Stimulated activated CD8-positive, alpha-beta memory T cell treated with anti-CD3 and anti-CD28 coated beads, Interleukin-4, amount 100 ng/mL, for 48 hours (primary cell): Measurements from ENCODE around the gene SETD7.
A peak's percentile ranks its signal among the peaks of the same experiment; 100 is the strongest.

Experiments
- DNase-seq: peaks from one replicate; pipeline ENCODE4 v3.0.0-alpha.2; 2020

SETD7 gene

DNA sequence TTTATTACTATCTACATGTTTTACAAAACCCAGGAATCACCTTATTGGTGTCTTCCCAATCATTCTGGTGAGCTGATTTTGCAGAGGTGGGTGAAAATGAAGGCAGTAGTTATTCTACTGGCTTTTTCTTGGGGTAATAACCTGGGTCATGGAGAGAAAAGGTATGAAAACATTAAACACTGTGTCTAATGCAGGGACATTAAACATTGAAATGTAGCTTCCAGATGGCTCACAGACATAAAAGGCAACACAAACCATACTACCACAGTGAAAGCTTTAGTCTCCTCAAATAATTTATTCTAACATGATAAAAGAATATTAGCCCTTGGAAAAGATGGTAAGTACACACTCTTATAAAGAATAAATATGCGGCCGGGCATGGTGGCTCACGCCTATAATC lies 8.0 kb downstream of the SETD7 start:
- no peak for DNase-seq

DNA sequence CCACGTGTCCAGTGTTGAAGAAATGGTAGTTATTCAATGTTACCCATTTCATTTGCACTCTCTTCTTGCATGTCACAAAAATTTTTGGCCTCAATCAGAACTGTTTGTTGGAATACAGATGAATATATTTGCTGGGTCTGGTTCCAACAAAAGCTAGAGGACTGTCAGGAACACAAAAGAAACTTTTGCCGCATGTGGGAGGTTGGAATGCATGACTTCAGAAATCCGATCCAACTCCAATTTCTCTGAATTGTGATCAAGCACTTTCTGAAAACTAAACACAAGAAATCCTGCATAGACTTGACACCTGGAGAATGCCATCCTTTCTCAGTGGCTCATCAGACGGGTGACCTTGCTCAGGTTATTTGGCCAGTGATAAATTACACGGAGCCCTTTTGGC lies 15.4 kb downstream of the SETD7 start:
- DNase-seq: no peak

DNA sequence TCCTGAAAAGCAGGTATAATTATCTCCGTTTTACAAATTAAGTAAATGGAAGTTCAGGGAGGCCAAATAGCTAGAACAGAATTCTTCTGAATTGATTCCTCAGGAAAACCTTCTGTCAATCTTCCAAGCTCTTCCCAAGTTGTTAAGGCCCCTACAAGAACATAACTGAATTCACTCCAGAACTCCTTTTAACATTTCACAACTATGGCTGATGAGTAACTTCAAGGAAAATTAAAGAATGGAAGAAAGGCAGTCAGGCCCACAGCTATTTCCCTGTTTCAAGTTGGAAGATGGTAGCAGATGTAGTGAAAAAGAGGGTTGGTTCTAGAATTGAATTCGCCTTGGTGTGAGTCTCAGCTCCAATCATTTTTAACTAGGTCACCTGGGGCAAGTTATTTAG lies 15.9 kb downstream of the SETD7 start:
- no peak for DNase-seq

DNA sequence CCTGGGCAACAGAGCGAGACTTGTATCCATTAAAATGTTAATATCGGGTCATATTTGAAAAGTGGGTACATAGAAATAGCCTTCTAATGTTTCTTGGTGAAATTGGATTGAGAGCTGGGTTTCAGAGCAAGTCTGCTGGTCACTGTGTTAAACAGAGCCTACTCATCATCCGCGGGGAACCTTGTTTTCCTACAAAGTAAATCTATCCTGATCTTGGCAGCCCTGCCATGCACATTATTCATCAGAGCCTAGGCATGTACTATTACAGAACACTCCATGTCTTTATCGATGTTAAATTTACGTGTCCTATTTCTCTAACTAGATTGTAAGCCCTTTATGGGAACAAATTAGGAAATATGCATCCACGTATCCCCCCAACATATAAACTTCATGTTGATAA lies 18.7 kb downstream of the SETD7 start:
- no peak for DNase-seq

DNA sequence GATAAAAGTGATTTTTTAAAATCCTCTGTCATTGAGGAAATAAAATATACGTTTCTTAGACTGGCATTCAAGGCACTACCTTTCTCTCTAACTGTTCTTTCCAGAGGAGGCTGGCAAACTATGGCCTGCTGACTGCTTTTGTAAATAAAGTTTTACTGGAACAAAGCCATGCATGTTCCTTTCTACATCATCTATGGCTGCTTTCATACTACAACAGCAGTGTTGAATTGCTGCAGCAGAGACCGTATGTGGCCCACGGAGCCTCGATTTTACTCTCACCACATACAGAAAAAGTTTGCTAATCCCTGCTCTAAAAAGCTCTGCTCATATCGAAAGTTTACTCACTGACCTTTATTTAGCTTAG lies 20.2 kb downstream of the SETD7 start:
- no peak for DNase-seq

DNA sequence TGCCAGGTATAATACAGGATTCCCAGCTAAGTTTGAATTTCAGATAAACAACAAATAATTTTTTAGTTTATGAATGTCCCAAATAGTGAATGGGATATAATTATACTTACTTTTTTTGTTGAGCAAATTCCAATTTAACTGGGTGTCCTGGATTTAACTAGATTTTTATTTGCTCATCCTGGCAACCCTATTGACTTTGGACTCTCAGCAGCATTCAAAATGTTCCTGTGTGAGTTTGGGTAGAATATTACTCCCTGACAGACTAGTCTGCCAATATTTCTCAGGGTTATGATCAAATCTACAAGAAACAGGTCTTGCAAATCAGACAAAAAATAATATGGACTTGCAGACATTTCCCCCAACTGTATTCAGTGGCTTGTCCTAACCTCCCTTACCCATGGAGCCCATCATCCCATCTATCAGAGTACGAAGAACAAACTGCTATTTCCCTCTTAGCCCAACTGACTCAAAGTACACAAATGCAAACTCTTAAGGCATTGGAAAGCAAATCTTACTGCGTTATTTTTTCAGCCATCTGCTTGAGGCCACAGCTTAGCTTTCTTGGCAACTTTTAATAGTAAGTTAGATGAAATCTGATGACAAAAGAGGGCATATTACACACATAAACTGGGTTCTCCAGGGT lies 20.7 kb downstream of the SETD7 start:
- DNase-seq: no peak

DNA sequence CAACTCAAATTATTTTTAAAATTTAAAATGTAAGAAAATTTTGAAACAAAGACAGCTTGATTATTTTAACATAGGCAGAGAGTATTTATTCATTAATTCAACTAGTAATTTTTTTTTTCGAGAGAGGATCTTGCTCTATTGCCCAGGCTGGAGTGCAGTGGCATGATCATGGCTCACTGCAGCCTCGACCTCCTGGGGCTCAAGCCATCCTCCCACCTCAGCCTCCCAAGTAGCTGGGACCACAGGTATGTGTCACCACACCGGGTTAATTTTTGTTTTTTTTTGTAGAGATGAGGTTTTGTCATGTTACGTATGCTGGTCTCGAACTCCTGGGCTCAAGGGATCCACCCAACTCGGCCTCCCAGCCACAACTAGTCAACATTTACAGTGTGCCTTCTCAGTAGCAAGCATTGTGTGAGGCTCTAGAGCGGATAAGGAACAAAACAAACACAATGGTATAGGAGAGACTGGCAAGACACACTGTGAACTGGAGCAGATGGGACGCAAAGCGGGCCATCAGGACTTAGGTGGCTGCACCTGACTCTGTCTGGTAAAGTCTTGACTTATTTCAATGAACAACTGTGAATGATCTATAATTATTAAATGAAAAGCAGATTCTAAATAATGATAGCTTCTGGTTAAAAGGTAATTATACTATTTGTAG lies 21.6 kb downstream of the SETD7 start:
- no peak for DNase-seq

DNA sequence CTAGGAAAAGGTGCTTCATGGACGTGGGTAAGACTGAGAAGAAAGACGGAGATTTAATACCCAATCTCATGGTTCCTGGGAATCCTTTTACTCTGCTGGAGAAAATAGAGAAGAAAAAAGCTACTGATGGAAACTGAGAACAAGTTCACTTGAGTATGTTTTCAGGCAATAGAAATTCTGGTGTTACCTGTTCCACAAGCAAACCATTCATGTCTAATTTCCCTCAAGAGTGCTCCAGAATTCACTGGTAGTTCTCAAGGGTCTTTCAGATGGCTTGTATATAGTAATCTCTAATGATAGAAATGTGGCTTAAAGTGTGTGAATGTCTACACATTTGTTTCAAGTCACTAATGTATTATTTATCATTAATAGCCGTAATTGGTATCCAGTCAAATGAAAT lies 22.5 kb downstream of the SETD7 start:
- DNase-seq: no peak

DNA sequence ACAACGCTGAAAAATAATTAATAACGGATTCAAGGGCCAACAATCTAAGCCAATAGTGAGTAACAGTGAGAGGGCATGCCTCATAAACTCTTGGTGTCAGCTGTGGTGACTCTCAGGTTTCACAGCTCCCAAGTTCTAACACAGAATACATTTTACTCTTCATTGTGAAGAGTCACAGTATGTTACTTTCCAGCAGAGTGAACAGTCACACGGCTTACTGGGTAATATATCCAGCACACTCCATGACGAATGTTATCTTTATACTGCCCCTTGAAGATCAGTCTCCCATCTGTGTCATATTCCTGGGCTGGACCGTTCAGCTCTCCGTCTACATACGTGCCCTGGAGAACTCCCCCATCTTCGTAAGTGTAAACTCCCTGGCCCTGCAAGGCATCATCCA lies 23.1 kb downstream of the SETD7 start:
- DNase-seq: no peak

DNA sequence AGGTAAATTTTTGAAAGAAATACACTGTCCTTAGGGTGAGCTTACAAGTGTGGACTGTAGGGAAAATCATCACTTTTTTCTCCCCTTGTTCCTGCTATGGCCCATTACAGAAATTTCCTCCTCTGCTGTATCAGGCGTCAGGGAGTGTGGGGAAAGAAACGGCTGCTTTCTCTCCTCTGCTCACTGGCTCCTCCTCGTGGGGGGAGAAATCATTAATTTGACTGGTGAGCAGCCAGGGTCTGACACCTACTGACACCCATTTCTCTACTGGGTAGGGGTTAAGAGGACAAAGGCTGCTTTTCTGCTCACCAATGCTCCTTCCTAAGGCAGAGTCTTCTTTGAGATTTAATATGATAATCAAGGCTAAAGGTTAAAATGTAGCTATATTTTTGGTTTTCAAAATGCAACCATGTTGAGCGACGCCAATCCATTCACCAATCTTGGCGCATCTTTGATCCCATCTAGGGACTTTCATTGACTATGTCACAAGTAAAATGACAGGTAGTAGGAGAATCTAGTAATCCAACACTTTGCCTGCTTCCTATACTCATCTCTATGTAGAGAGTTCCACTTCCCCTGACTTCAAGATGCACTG lies 25.1 kb downstream of the SETD7 start:
- peak; percentile 70 for DNase-seq

DNA sequence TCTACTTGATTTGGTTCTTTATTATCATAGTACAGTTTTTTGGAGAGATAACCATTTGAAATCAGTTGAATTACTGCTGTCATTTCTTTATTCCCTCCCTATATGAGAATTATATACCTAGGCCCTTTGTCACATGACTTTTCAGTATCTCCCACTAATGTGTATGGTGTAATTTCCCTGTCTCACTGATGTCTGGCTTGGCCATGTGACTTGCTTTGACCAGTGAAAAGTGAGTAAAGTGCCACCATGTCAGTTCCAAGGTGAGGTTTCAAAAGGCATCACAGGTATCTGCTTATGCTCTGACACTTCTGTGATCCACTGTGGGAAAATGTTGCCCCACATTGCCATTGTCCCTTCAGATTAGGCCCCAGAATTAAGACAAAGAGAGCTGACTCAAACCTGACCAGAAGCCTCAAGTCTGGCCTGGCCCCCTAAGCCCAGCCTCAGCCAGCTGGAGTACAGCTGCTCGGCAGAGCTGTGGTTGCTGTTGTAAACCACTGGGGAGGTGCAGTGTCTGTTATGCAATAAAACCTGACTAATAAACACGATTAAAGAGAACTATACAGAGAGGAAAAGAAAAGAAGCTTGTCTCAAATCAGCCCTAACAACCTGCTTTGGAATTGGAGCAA lies 27.5 kb downstream of the SETD7 start:
- no peak for DNase-seq

DNA sequence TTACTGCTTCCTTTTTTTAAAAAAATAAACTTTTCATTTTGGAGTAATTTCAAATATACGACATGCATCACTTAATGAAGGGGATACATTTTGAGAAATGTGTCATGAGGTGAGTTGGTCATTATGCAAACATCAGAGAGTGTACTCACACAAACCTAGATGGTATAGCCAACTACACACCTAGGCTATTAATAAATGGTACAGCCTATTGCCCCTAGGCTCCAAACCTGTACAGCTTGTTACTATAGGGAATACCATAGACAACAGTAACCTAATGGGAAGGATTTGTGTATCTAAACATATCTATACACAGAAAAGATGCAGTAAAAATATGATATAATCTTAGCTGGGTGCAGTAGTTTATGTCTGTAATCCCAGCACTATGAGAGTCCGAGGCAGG lies 29.1 kb downstream of the SETD7 start:
- no peak for DNase-seq

DNA sequence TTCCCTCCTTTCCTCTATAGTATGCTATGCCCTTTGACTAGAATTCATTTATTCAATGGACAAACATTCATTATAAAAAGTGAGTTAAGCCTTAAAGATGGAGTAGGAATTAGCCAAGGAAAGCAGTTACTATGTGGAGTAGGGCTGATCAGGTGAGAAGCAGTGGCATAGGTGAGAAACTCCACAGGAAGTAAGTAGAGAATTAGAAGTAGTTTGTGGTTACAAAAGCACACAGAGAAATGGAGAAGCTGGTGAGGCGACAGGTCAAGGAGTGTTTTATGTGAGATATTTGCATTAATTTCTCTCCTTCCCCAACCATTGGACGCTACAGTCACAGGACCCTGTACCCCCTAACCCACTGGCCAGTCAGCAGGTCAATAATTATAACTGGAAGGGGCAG lies 30.6 kb downstream of the SETD7 start:
- no peak for DNase-seq

DNA sequence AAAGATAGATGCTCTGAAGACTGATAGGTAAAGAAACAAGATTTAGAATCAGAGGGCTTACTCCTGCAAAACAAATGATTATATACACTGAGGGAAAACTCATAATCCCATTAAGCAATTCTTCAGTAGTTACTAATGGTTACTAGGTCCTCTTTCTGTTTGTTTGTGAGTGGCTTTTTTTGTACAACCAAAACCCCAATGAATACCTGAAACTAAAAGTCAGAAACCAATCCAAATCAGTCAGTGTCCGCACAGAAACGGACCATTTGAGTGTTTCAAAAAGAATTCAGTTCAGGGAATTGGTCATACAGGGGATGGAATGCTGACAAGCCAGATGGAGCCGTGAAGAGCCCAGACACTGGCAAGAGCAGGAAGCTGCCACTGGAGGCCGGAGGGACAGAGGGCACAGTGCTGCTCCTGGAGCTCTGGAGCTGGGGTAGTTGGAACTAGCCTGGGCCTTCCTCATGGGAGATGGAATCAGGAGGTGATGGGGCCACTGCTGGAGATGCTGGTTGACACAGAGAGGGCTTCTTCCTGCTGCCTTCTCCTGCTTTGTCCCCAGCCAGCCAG lies 31.9 kb downstream of the SETD7 start:
- no peak for DNase-seq

DNA sequence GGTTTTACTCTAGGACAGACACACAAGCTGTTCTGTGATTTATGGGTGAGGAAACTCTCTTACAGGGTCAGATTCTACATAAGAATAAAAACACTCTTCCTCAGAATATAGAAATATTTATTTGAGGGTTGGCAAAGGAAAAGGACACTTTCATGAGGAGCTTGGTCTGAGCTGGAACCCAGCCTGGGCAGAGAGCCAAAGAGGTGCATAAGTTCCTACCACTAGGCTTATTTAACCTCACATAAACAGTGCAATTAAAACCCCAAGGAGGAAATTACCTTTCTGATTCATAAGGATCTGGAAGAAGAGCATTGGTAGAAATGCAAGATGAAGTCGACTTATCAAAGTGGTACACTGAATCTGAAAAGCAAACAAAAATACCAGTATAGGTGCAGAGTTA lies 32.9 kb downstream of the SETD7 start:
- DNase-seq: no peak

DNA sequence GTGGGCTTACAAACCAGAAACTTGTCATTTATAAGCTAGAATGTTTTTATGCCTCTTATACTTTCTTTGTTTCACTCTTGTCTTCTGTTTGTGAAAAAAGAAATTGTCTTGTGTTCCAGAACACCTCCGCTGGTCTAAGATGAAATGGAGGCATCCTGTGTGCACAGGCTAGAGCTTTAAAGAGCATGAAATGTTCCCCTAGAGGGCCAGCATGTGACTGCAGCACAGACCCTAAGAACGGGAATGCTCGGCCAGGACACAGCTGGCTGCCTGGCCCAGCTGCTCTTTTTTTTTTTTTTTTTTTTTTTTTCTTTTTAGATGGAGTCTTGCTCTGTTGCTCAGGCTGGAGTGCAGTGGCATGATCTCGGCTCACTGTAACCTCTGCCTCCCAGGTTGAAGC lies 33.6 kb downstream of the SETD7 start:
- DNase-seq: no peak

DNA sequence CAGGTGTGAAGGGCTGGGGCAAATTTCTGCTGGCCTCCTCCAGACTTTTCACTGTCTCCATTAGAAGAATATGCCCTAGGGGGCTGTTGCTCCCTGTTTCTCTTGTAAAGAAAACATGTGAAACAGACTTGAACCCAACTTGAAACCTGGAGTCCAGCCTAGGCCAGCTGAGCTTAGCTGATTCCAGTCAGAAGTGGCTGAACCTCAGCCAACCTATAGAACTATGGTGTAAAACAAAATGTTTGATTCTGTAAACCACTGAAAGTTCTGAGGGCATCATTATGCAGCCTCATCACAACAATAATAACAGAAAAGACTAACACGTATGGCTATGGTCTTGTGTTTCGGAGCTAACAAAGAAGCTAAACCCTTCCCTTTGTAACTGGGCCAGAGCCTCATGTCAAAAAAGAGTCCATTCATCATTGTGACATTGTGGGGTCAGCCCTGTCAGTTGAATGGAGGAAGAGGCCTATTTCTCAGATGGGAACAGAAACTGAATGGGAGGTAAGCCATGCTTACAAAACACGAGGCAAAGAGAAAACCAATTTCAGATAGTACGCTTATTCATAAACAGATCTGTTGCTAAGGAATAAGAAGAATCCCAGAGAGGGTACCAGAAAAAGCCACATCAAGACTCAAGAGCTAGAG lies 34.1 kb downstream of the SETD7 start:
- no peak for DNase-seq

DNA sequence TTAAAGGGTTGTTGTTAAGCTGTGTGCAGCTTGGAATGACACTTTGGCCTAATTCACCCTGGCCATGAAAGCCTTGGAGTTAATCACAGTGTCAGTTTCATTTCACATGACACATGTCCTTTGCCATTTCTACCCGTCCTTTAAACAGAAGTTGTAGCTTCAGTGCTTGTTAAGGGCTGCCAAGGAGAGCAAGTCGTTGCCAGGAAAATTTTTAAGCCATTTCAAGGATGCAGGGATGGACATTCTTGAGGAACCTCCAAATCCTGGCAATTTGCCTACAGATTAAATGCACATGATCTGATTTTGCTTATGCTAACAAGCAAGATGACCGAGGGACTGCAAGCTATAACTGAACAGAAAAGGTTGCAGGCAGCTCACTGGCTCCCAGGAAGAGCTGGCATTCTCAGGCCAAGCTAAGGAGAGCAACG lies 40.5 kb downstream of the SETD7 start:
- no peak for DNase-seq

DNA sequence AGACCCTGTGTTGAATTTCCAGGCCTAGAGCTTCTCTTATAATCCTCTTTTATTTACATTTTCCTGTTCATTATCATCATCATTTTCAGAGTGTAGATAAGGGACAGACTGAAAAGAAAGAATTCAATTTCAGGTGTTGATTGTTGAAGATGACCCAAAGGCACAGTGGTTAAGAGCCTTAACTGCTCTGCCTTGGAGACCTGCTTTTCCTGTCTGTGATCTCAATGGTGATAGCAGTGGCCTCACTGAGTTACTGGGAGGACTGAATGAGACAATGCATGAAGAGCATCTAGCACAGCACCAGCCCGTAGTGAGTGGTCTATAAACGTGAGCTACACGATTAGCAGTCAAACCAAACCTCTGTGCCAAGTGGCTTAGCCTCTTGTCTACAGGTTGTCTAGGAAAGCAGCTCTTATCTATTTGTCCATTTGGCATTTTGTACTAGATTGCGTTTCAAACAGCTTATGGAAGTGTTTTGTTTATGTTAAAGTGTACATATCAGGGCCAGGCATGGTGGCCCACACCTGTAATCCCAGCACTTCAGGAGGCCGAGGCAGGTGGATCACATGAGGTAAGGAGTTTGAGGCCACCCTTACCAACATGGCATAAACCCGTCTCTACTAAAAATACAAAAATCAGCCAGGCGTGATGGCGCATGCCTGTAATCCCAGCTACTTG lies 41.5 kb downstream of the SETD7 start:
- no peak for DNase-seq

DNA sequence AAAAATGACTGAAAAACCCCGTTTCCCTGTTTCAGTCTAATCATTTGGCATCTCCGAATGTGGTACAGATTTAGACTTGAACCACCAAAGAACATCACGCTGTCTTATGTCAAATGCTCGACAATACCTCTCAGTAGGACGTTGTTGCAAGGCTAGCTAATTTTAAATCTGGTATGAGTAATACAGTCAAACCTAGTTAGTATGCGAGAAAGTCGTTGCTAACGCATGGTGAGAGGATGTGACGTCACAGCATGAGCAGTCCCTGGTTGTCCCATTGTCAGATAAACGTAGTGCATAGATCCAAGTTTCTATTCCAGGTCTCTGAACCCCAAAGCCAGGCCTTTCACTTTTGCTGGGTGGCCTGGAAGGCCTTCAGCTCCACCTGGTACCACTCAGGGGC lies 44.7 kb downstream of the SETD7 start:
- DNase-seq: no peak

DNA sequence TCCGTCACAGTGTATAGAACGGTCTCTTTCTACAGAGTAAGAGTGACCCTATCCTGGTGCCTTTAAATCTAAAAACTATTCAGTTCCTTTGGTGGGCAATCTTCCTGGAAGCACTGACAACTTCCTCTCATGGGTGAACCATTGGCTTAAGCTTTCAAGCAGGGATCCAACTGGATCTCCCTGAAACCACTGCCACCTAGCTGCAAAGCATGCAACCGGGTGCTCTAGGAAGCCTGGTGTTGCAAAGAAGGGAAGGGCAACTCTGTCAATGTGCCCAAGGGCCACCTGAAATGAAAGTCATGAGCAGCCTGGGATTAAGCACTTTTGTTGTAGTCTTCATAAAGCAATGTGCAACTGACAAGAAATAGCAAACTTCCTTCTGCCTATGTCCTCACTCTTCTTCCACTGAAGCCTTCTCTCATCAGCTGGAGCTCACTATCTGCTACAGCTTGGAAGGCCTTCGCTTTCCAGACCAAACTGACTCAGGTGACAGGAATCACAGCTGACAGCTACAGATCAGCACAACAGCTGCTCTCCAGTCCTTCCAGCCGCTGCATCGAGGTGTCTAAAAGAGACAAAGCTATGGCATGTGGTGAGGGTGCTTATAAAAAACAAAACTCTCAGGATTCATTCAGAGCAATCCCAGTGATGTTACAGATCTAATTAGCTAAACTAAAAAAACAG lies 46.1 kb downstream of the SETD7 start:
- no peak for DNase-seq

DNA sequence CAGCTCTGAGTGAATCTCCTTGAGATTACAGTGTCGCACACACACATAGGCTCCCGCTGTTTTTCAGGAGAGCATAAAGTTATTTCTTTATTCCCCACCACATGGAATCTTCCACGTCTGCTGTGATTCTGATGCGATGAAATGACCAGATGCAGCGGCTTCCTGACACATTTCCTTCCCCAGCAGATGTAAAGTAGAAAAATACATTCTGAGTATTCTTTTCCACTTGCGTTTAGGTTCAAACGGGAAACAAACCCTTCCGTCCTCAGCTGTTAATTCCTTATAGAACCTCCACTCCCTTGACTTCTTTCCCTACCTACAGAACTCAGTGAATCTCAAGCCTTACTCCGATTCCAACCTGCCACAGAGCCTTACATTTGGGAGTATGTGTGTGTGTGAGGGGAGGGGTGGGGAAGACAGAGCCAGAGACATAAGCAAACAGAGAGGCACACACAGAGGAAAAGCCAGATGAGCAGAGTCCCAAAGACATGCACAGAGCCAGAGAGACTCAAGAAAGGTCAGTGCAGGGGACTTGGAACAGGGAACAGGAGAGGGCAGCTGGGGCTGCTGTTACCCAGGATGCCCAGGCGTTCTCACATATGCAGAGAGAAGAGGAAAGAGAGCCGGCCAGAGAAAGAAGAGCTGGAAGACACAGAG lies 47.3 kb downstream of the SETD7 start:
- no peak for DNase-seq
